ENCODE data around the gene ANTKMT.

- no peak for TF ChIP-seq ZFP3 (CRISPR knock-in tag; IDR thresholded peaks at IDR 0.05)
- no peak for TF ChIP-seq ZNF70 (CRISPR knock-in tag; IDR thresholded peaks at IDR 0.05)
- TF ChIP-seq OSR1 (CRISPR knock-in tag; IDR thresholded peaks at IDR 0.05), result no peak
- TF ChIP-seq ZFP30 (CRISPR knock-in tag; IDR thresholded peaks at IDR 0.05), result no peak
- no peak for TF ChIP-seq TOX (CRISPR knock-in tag; IDR thresholded peaks at IDR 0.05; ENCODE audit: borderline replicate concordance)
- TF ChIP-seq PATZ1 (CRISPR knock-in tag; IDR thresholded peaks at IDR 0.05; ENCODE audit: borderline replicate concordance), result no peak
- no peak for TF ChIP-seq ARNTL (CRISPR knock-in tag; IDR thresholded peaks at IDR 0.05; ENCODE audit: borderline replicate concordance, low read depth)
- TF ChIP-seq ZNF565 (CRISPR knock-in tag; conservative IDR thresholded peaks at IDR 0.05; ENCODE audit: low read depth), result no peak
- no peak for TF ChIP-seq RARB (CRISPR knock-in tag; IDR thresholded peaks at IDR 0.05)
- no peak for TF ChIP-seq PPARA (CRISPR knock-in tag; IDR thresholded peaks at IDR 0.05; ENCODE audit: borderline replicate concordance)
- TF ChIP-seq BACH2 (CRISPR knock-in tag; IDR thresholded peaks at IDR 0.05; ENCODE audit: borderline replicate concordance), result no peak
- no peak for TF ChIP-seq ZC3H10 (CRISPR knock-in tag; IDR thresholded peaks at IDR 0.05)
Measured at GRCh38 chr16:672371-672770, 48.6 kb upstream of the ANTKMT start.
